ENCODE measurements around the gene IL1RAPL1. TPM values are rescaled to one million over a fixed set of nuclear protein-coding genes. Genes with fewer than 3 reads are reported as not detected.
"Not testable (repeated sequence)": the region's sequence is repeated elsewhere in the genome, so short reads cannot be mapped to it uniquely, and the experiment has no call there.

IL1RAPL1 gene
- total and polyA plus RNA-seq, 2 donors (not counting 3 experiments of a cell fraction or from before 2014, with no cell fraction given), result 0.79 to 1.3 TPM

DNA sequence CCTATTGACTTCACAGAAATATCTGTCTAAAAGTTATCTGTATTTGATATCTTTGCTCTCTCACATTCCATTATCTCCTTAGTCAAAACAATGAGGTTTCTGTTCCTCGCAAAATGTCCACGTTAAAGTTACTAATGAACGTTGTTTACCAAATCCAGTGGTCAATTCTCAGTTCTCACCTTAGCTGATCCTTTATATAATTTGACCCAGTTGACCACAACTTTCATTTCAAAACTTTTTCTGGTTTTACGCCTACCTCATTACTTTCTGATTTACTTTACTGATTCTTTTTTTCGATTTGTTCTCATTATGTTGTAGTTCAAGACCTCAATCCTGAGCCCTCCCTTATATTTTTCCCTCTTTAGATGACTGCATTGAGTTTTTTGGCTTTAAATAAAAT lies 186.6 kb downstream of the IL1RAPL1 start:
- DNase-seq (ENCODE audit: low read depth, low spot score) (no peak), FAIRE-seq (no peak)
- Histone ChIP-seq H3K27me3 (ENCODE audit: control insufficient read depth in 2 of 2, insufficient read depth in 2 of 2, low read length in 2 of 2) (no peaks in the 10 kb centered on the region), H3K36me3 (ENCODE audit: control insufficient read depth in 2 of 2, extremely low read depth in 1 of 2, insufficient read depth in 2 of 2, low read length in 2 of 2) (no peaks in the 10 kb centered on the region), H3K9me3 (replicated peaks; ENCODE audit: control insufficient read depth, insufficient read depth, low read length) (no peaks in the 10 kb centered on the region), H3K27ac (ENCODE audit: insufficient read depth, low read depth, low read length) (no peak overlapping the region), H3K9me1 (replicated peaks; ENCODE audit: control insufficient read depth, extremely low read depth, insufficient read depth, low read length) (no peaks in the 10 kb centered on the region), H3K4me2 (ENCODE audit: insufficient read depth, low read length) (no peak overlapping the region), H3K4me3 (replicated peaks in 1 of 3; ENCODE audit: insufficient read depth in 1 of 3, low read depth in 1 of 3, low read length in 3 of 3) (no peak overlapping the region), H3K9ac (replicated peaks; ENCODE audit: extremely low read depth, insufficient read depth, low read length) (no peak overlapping the region), H2AFZ (ENCODE audit: low read depth, low read length) (no peak overlapping the region), H3K4me1 (ENCODE audit: control insufficient read depth, extremely low read depth, insufficient read depth, low read length) (no peaks in the 10 kb centered on the region), H3K79me2 (ENCODE audit: control insufficient read depth, insufficient read depth, low read length) (no peaks in the 10 kb centered on the region), H4K20me1 (replicated peaks; ENCODE audit: control insufficient read depth, extremely low read depth, insufficient read depth, low read length) (no peaks in the 10 kb centered on the region)
- ChIA-PET POLR2A (no interaction called here), CTCF (no interaction called here)
- TF ChIP-seq MYC (IDR thresholded peaks at IDR 0.05; ENCODE audit: low read depth, low read length) (no peak), GATA2 (IDR thresholded peaks at IDR 0.05; ENCODE audit: insufficient read depth, insufficient read length, low read depth, low read length) (no peak)
- intact Hi-C loops (cut with micrococcal nuclease) (no loop called here), dilution Hi-C loops (cut with MboI; ENCODE audit: extremely low pct_ligation_motif_present, low sequenced_read_pairs) (no loop called here)
- BruUV-seq (replicated peaks), result no TSS peak

DNA sequence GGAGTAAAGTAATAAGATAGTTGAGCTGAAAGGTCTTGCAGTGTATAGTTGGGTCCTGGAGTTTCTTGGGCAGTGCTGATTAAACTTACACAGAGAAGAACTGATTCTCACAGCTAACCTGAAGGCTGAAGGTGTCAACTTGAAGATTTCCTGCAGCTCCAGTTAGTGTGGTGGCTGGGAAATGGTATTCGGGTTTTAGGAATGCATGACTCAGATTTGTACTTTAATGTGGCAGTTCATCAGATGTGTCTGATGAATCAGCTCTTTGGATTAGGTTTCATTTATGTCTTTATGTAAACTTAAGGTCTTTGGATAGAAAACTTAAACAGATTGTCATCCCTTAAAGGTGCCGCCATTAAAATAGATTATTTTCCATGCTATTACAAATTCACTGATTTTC lies 200.0 kb downstream of the IL1RAPL1 start:
- FAIRE-seq, result peak; percentile 81
- Histone ChIP-seq H2AFZ (ENCODE audit: low read depth, low read length) (no peak overlapping the region), H3K27me3 (ENCODE audit: control insufficient read depth in 2 of 2, insufficient read depth in 2 of 2, low read length in 2 of 2) (no peaks in the 10 kb centered on the region), H3K9me3 (replicated peaks; ENCODE audit: control insufficient read depth, insufficient read depth, low read length) (no peaks in the 10 kb centered on the region), H3K4me3 (replicated peaks in 1 of 3; ENCODE audit: insufficient read depth in 1 of 3, low read depth in 1 of 3, low read length in 3 of 3) (no peak overlapping the region), H3K4me2 (ENCODE audit: insufficient read depth, low read length) (no peak overlapping the region), H3K36me3 (ENCODE audit: control insufficient read depth in 2 of 2, extremely low read depth in 1 of 2, insufficient read depth in 2 of 2, low read length in 2 of 2) (no peaks in the 10 kb centered on the region), H4K20me1 (replicated peaks; ENCODE audit: control insufficient read depth, extremely low read depth, insufficient read depth, low read length) (no peaks in the 10 kb centered on the region), H3K27ac (ENCODE audit: insufficient read depth, low read depth, low read length) (no peak overlapping the region), H3K9ac (replicated peaks; ENCODE audit: extremely low read depth, insufficient read depth, low read length) (no peak overlapping the region), H3K9me1 (replicated peaks; ENCODE audit: control insufficient read depth, extremely low read depth, insufficient read depth, low read length) (no peaks in the 10 kb centered on the region), H3K79me2 (ENCODE audit: control insufficient read depth, insufficient read depth, low read length) (no peaks in the 10 kb centered on the region), H3K4me1 (ENCODE audit: control insufficient read depth, extremely low read depth, insufficient read depth, low read length) (peaks cover 5% of the 10 kb centered on the region)
- ChIA-PET CTCF (no interaction called here), POLR2A (no interaction called here)
- peak; percentile 52 for TF ChIP-seq FOS (IDR thresholded peaks at IDR 0.05; ENCODE audit: borderline replicate concordance, insufficient read depth, low read length)
- no peak for TF ChIP-seq MYC (IDR thresholded peaks at IDR 0.05; ENCODE audit: low read depth, low read length)
- dilution Hi-C loops (cut with MboI; ENCODE audit: extremely low pct_ligation_motif_present, low sequenced_read_pairs), result no loop called here
- peak; percentile 40 for DNase-seq (ENCODE audit: low read depth, low spot score)
- no TSS peak for BruUV-seq (replicated peaks)
- intact Hi-C loops (cut with micrococcal nuclease), result no loop called here

DNA sequence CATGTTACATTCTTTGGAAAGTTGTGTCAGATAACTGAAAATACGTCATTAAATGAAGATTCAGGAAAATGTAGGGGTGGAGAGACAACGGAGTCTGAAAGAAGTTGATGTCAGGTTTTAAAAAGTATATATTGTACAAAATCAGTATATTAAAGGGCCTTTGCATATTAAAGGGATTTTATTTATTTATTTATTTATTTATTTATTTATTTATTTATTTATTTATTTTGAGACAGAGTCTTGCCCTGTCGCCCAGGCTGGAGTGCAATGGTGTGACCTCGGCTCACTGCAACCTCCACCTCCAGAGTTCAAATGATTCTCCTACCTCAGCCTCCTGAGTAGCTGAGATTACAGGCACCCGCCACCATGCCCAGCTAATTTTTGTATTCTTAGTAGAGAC lies 213.4 kb downstream of the IL1RAPL1 start:
- dilution Hi-C loops (cut with MboI; ENCODE audit: extremely low pct_ligation_motif_present, low sequenced_read_pairs); H3K27me3 ChIP-seq (ENCODE audit: control insufficient read depth in 2 of 2, insufficient read depth in 2 of 2, low read length in 2 of 2); H3K4me1 ChIP-seq (ENCODE audit: control insufficient read depth, extremely low read depth, insufficient read depth, low read length); CTCF ChIA-PET; H3K36me3 ChIP-seq (ENCODE audit: control insufficient read depth in 2 of 2, extremely low read depth in 1 of 2, insufficient read depth in 2 of 2, low read length in 2 of 2); H3K9me3 ChIP-seq (replicated peaks; ENCODE audit: control insufficient read depth, insufficient read depth, low read length); POLR2A ChIA-PET; BruUV-seq (replicated peaks); H2AFZ ChIP-seq (ENCODE audit: low read depth, low read length); H3K4me3 ChIP-seq (replicated peaks in 1 of 3; ENCODE audit: insufficient read depth in 1 of 3, low read depth in 1 of 3, low read length in 3 of 3); FAIRE-seq; H3K79me2 ChIP-seq (ENCODE audit: control insufficient read depth, insufficient read depth, low read length); H3K9me1 ChIP-seq (replicated peaks; ENCODE audit: control insufficient read depth, extremely low read depth, insufficient read depth, low read length); DNase-seq (ENCODE audit: low read depth, low spot score); H3K27ac ChIP-seq (ENCODE audit: insufficient read depth, low read depth, low read length); H3K4me2 ChIP-seq (ENCODE audit: insufficient read depth, low read length); H4K20me1 ChIP-seq (replicated peaks; ENCODE audit: control insufficient read depth, extremely low read depth, insufficient read depth, low read length); H3K9ac ChIP-seq (replicated peaks; ENCODE audit: extremely low read depth, insufficient read depth, low read length): not testable (repeated sequence)
- intact Hi-C loops (cut with micrococcal nuclease), result loop anchor here (5.0 kb wide), 1 partner anchor 213 kb away; the partner anchor contains the start of gene IL1RAPL1

All from endothelial cell of umbilical vein (primary cell).